Measurements from ENCODE around the gene AWAT1.
"Not testable (repeated sequence)": the region's sequence is repeated elsewhere in the genome, so short reads cannot be mapped to it uniquely, and the experiment has no call there.

The AWAT1 gene

GRCh38 chrX:70262952-70263567 lies 28.6 kb downstream of the AWAT1 start:
- DNase-seq = peak; percentile 36 to 48

GRCh38 chrX:70264784-70265183 lies 30.3 kb downstream of the AWAT1 start:
- DNase-seq = no peak

- DNase-seq = no peak
These were observed 33.6 kb downstream of the AWAT1 start, which contains the start of gene ARR3 for GRCh38 chrX:70268034-70268433. TSS of gene ARR3 (plus strand) at chrX:70268334. CDS start at chrX:70269386, 1,052 bp downstream.

GRCh38 chrX:70274029-70274428 lies 39.6 kb downstream of the AWAT1 start:
- DNase-seq = not testable (repeated sequence)

GRCh38 chrX:70279081-70279480 lies 44.6 kb downstream of the AWAT1 start:
- no peak for DNase-seq

GRCh38 chrX:70280573-70280972 lies 46.1 kb downstream of the AWAT1 start:
- DNase-seq = no peak

GRCh38 chrX:70281951-70282350 lies 47.5 kb downstream of the AWAT1 start, which contains the start of gene RAB41:
TSS of gene RAB41 (plus strand) at chrX:70282172. CDS start at chrX:70282218, 46 bp downstream.
- no peak for DNase-seq

- DNase-seq = no peak
These were observed 54.8 kb downstream of the AWAT1 start for GRCh38 chrX:70289168-70289792.

Data from activated CD4-positive, alpha-beta T cell treated with anti-CD3 and anti-CD28 coated beads, Interleukin-2, amount 50 U/mL, for 48 hours (primary cell).